Fibroblast of lung (primary cell): Measurements from ENCODE around the gene ZNF285.

ENCODE experiments used
- EZH2 ChIP-seq: IDR thresholded peaks from 2 replicates; pipeline ENCODE4 v1.5.1; 2012; ENCODE audit warnings: low read length, control low read depth, mild to moderate bottlenecking; ENCODE audit errors: missing control alignments
- TF ChIP-seq, protein P1 (sequence below), 2 donors: IDR thresholded peaks in 1 of 2; conservative IDR thresholded peaks in 1 of 2; 1 replicate in 1 of 2; 2 replicates in 1 of 2; pipeline ENCODE4 v1.5.1; 2011 to 2012; ENCODE audit warnings: low read length in 2 of 2, control low read depth in 1 of 2, inconsistent platforms in 1 of 2, low read depth in 1 of 2, mild to moderate bottlenecking in 1 of 2

DNA sequence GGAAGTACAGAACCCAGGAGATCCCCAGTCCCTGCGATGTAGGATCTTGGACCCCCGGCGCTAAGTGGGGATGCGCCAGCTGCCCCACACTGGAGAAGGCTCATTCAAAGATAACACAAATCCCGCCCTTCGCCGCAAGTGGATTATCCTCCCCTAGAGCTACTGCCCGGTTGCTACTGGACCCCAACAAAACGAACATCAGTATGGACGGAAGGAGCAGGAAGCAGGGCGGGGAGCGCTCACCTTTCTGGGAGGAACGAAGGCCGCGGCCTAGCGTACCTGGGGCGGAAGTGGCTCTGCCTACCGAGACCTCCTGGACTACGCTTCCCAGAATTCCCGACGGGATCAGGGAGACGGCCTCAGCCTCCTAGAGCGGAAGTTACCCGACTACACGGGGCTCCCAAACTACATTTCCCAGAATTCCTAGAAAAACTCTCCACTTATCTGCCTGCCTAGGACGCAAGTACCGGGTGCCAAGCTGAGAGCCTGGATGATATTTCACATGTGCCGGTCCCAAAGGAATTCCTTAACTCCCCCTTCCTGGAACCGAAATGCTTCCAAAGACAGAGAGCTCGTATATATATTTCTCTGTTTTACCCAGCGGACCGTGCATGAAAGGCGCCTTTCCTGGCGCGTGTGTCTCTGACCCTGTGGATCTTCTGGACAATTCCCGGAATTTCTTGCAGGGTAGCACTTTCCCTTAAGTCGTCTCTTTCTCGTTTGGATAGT, 44.9 kb downstream of the ZNF285 start, which contains the start of gene ZNF112:
- no peak for TF ChIP-seq EZH2
- TF ChIP-seq, protein P1, sequence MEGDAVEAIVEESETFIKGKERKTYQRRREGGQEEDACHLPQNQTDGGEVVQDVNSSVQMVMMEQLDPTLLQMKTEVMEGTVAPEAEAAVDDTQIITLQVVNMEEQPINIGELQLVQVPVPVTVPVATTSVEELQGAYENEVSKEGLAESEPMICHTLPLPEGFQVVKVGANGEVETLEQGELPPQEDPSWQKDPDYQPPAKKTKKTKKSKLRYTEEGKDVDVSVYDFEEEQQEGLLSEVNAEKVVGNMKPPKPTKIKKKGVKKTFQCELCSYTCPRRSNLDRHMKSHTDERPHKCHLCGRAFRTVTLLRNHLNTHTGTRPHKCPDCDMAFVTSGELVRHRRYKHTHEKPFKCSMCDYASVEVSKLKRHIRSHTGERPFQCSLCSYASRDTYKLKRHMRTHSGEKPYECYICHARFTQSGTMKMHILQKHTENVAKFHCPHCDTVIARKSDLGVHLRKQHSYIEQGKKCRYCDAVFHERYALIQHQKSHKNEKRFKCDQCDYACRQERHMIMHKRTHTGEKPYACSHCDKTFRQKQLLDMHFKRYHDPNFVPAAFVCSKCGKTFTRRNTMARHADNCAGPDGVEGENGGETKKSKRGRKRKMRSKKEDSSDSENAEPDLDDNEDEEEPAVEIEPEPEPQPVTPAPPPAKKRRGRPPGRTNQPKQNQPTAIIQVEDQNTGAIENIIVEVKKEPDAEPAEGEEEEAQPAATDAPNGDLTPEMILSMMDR (conservative IDR thresholded peaks at IDR 0.05 in 1 of 2, IDR thresholded peaks at IDR 0.05 in 1 of 2; ENCODE audit: low read depth in 1 of 2, low read length in 2 of 2): no peak
